Pulmonary artery endothelial cell (primary cell): ENCODE results near the gene GIMAP1. TPM values are rescaled to one million over a fixed set of nuclear protein-coding genes. Genes with fewer than 3 reads are reported as not detected.

ENCODE experiments used
- DNase-seq: peaks from one replicate; pipeline ENCODE4 v3.0.0-alpha.2; 2011; ENCODE audit warnings: low read depth, low spot score
- total RNA-seq: library from RNA; depleted of rRNA; stranded (reverse); fragments of >200 nt; gene quantifications from 2 replicates; pipeline ENCODE4 v1.2.3, GENCODE V29; 2014

GIMAP1 gene
- total RNA-seq, 1 donor from 2014 or later, result 13.5 TPM

DNA sequence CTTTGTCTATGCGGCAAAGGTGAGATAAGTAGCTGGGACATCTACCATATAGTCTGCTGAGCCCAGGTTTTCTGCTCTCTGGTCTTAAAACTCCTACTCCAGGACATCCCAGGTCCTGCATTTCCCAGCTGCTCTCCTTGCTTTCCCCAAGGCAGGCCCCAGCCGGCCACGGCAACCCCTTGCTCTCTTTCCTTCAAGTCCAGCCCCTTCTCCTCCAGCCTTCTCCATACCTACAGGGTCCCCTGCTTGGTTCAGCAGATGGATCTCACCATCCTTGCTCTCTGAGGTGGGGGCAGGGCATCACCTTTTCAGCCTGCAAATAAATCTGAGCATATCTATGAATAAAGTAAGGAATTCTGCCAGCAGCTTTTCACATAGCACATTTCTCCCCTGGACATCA lies 29.5 kb downstream of the GIMAP1 start:
- DNase-seq, result no peak

GRCh38 chr7:150746921-150747320 lies 30.5 kb downstream of the GIMAP1 start:
- no peak for DNase-seq

GRCh38 chr7:150748376-150748775 lies 32.0 kb downstream of the GIMAP1 start:
- no peak for DNase-seq

DNA sequence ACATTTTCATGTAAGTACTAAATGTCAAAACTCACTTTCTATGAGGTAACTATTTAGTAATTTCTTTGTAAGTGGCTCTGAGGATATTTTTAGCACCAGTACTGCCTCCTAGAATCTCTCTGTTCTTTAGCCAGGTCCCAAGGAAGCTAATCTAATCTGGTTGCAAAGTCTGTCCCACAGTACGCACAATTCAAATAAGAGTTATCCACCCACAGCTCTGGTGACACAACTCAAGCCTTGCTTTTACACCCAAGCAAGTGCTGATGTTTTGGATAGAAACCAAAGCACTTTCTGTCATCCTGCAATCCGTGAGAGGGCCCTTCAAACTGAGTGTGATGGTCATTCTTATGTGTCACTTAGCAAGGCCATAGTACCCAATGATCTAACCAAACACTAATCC lies 35.3 kb downstream of the GIMAP1 start:
- no peak for DNase-seq

- no peak for DNase-seq
Observed at GRCh38 chr7:150753239-150753638, 36.8 kb downstream of the GIMAP1 start.

DNA sequence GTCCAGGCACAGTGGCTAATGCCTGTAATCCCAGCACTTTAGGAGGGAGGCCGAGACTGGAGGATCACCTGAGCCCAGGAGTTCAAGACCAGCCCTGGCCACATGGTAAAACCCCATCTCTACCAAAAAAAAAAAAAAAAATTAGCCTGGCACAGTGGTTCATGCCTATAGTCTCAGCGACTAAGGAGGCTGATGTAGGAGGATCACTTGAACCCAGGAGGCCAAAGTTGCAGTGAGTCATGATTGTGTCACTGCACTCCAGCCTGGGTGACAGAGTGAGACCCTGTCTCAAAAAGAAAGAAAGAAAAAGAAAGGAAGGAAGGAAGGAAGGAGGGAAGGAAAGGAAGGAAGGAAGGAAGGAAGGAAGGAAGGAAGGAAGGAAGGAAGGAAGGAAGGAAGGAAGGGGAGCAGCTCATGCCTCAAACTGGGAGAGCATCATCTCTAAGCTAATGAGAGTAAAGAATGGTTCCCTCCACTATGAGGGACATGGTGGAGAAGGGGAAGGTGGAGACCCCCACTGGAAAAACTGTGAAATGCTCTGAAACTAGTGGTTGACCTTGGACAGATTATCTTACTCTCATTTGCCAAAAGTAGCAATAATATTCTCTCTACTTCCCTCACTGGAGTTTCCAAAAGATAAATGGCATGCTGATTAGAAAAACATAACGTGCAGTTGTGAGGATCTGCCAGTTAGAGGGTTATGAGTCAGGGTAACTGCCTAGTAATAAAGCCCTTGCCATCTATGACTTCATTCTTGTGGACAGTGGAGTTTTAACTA lies 37.6 kb downstream of the GIMAP1 start:
- DNase-seq, result peak; percentile 90

- DNase-seq, result no peak
Observed at GRCh38 chr7:150754951-150755350, 38.5 kb downstream of the GIMAP1 start.

DNA sequence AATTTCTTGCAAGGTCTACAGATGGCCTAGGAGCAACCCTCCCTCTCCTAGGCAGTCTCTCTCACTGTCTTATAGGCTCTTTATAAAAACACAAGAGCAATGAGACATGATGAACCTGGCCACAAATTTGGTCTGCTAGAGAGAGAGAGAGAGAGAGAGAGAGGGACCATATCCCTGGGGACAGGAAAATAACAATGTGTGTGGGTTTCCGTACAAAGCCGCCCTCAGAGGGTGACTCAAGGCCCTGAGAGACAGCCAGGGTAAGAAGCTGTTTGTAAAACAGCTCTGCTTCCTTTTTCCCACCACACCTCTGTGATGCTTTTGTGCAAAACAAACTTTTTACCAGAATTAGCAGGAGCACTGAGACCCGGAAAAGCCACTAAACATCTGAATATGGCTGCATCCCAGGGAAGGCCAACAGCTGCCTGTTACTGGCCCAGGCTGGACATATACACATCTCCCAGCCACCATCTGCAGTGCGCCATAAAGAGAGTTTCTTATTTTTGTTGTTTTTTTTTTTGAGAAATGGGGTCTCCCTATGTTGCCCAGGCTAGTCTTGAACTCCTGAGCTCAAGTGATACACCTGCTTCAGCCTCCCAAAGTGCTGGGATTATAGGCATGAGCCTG lies 39.2 kb downstream of the GIMAP1 start:
- DNase-seq, result peak; percentile 89

GRCh38 chr7:150756166-150756565 lies 39.8 kb downstream of the GIMAP1 start:
- DNase-seq, result no peak

- DNase-seq, result peak; percentile 43
Observed at GRCh38 chr7:150756858-150757257, 40.4 kb downstream of the GIMAP1 start.

- no peak for DNase-seq
Observed at GRCh38 chr7:150759479-150759878, 43.1 kb downstream of the GIMAP1 start.

- no peak for DNase-seq
Observed at GRCh38 chr7:150766334-150766709, 49.9 kb downstream of the GIMAP1 start.

DNA sequence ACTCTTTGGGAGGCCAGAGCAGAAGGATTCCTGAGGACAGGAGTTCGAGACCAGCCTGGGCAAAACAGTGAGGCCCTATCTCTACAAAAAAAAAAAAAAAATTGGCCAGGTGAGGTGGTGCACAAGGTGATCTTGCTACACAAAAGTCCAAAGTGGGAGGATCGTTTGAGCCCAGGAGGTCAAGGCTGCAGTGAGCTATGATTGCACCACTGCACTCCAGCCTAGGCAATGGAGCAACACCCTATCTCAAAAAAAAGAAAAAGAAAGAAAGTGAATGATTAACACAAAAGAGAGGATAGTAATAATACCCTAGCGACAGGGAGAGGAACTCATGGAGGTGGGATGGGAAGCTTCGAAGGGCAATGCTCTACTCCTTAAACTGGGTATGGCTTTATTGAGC lies 53.4 kb downstream of the GIMAP1 start:
- DNase-seq, result no peak

Other genes with a start within 250 kb of the GIMAP1 start
- gene GIMAP7, start 201.7 kb upstream of the GIMAP1 start, total RNA-seq, result 48.7 and 72.0 TPM in 2 replicates
- gene GIMAP4, start 149.2 kb upstream of the GIMAP1 start, total RNA-seq, result 60.1 and 63.4 TPM in 2 replicates
- gene GIMAP6, start 84.2 kb upstream of the GIMAP1 start, total RNA-seq, result 160 and 231 TPM in 2 replicates
- 41.5 and 82.2 TPM in 2 replicates for gene GIMAP2, start 30.9 kb upstream of the GIMAP1 start, total RNA-seq
- gene GIMAP5, start 20.8 kb downstream of the GIMAP1 start, total RNA-seq, result 2.1 and 4.4 TPM in 2 replicates
- not detected in 2 replicates for gene TMEM176B, start 83.8 kb downstream of the GIMAP1 start, total RNA-seq
- gene TMEM176A, start 84.2 kb downstream of the GIMAP1 start, total RNA-seq, result not detected in 2 replicates
- not detected in 2 replicates for gene AOC1, start 135.9 kb downstream of the GIMAP1 start, total RNA-seq